HG03469 (cell line): ENCODE data around the gene SFXN3.

ENCODE experiments used
- ATAC-seq: cut with Tn5 transposase; IDR thresholded peaks from one replicate; pipeline ENCODE4 v1.9.1; 2021; ENCODE audit warnings: mild to moderate bottlenecking, moderate library complexity, moderate number of reproducible peaks; ENCODE audit not compliant: unreplicated experiment

Gene SFXN3

DNA sequence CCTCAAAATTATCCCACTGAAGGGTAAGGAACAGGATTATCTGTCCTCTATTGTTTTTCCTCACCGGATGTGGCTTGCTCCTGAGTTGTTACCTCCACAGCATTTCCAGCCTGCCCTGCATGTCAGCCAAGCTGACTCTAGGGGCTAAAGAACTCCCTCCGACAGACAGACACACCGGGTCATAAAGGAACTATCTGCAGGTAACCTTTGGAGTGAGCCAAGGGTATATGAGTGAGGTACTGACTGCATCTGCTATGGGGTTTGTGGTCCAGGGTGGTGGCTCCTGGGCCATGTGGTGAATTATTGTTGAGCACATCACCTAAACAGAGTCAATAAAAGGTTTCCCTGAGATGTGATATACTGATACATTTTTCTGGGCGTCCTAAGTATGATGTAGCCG, 23.8 kb downstream of the SFXN3 start:
- no peak for ATAC-seq

DNA sequence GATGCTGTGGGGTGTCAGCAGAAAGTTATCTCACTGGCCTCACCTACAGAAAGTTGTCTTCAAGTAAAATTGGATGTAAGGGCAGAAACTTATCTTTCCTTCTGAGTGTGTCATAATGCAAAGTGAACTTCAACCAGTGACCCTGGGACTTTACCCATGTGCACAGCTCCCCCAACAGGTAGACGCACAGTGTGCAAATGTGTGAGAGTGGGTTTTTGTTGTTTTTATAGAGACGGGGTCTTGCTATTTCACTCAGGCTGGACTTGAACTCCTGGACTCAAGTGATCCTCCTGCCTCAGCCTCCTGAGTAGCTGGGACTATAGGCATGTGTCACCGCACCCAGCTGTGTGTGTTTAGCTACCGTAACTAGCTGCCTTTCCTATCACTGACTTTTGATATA, 24.4 kb downstream of the SFXN3 start:
- ATAC-seq: no peak

DNA sequence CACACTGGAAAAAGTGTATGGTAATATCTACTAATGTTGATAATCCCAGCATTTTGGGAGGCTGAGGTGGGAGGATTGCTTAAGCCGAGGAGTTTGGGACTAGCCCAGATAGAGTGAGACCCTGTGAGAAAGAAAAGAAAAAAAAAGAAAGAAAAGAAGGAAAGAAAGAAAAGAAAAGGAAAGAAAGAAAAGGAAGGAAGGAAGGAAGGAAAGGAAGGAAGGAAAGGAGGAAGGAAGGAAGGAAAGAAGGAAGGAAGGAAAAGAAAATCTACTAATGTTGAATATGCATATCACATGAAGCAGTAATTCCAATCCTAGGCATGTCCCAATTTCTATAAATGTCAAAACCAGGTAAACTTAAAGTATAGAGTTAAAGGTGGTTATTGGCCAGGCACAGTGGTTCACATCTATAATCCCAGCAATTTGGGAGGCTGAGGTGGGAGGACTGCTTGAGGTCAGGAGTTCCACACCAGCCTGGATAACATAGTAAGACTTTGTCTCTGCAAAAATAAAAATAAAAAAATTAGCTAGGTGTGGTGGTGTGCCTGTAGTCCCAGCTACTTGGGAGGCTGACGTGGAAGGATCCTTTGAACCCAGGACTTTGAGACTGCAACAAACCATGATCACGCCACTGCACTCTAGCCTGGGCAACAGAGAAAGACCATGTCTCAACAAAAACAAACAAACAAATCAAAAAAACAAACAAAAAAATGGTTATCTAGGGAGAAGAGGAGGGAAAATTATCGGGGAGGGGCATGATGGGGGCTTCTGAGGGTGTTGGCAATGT, 25.5 kb downstream of the SFXN3 start:
- no peak for ATAC-seq

DNA sequence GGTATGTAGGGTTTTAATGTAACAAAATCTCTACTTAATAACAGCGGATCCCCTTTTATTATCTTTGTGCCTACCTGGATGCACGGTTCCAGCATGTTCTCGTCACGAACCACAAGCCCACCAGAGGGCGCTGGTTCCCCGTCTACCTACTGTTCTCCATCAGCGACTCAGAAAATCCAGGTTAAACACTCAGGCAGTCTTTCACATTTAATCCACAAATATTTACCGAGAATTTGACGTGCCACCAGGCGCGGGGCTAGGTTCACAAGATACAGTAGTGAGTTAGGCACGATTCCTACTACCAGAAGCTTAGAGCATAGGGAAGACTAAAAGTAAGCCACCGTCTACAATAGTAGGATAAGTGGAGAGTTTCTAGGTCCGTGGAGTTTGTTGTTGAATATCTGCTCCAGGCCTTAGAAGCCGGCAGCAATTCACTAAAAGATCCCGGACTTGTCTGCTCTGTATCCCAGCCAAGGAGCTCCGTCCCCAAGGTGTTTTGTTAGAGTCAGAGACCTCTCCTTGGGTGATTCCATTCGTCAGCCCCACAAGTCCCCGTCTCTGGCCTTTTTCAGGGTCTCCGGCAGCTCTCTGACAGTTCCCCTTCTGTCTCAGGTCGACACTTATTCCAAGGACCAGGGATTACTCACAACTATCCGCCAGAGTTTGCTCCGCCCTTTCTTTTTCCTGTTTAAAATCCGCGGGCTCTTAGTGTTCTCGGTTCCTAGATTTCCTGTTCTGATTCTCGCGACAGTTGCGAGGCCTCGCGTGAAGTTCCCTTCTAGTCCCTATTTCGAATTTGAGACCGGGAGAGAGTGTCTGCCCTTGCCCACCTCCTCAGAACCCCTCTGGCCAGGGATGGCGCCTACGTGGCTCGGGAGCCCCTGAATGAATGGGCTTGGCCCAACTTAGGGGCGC, 29.3 kb downstream of the SFXN3 start:
- ATAC-seq: peak; percentile 27

DNA sequence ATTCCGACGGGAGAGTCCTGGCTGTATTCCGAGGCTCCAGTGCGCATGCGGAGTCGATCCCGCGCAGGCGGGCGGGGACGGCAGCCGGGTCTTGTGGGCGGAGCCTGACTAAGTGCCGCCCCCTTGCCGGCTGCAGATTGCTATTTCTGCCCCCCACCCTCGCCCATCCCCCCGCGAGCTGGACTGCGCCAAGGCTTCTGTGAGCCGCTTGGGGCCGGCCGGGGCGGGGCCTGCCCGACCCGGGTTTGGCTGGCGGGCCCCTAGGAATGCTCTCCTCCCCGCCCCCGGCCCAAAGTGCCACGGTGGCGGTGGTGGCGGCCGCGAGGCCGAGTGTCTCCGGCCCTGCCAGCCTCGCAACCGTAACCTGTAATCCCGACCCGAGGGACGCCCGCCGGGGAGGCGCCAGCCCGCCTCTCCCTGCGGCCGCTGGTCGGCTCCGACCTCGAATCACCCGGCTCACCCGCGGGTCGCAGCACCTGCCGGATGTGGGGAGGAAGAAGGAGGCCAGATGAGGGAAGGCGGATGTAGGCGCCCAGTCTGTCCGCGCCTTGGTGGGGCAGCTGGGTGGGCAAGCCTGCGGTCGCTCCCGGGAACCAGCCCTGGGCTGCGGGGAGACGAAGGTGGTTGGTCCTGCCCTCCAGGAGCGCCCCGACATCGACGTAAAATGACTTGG, 30.1 kb downstream of the SFXN3 start:
- ATAC-seq: peak; percentile 34

DNA sequence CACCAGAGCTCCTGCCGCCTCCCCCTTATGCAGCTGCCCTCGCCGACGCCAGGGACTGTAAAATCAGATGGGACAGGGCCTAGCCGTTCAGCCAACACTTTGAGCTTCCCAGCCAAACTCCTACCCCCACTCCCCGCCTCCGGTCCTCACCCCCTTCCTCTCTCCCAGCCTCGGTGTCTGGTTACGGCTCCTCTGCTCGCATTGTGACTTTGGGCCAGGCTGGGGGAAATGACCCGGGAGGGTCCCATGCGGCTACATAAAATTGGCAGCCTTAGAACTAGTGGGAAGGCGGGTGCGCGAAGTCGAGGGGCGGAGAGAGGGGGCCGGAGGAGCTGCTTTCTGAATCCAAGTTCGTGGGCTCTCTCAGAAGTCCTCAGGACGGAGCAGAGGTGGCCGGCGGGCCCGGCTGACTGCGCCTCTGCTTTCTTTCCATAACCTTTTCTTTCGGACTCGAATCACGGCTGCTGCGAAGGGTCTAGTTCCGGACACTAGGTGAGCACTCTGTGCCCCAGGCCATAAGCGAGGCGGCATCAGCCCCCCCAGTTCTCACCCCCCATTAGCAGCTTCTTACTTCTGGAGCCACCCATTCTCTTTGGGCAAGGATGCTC, 30.7 kb downstream of the SFXN3 start, which contains the start of gene KAZALD1:
Gene KAZALD1 (plus strand): TSS at position 366 of the 608 bp plus-strand sequence. CDS start 604 bp downstream, outside the sequence.
- ATAC-seq: no peak

DNA sequence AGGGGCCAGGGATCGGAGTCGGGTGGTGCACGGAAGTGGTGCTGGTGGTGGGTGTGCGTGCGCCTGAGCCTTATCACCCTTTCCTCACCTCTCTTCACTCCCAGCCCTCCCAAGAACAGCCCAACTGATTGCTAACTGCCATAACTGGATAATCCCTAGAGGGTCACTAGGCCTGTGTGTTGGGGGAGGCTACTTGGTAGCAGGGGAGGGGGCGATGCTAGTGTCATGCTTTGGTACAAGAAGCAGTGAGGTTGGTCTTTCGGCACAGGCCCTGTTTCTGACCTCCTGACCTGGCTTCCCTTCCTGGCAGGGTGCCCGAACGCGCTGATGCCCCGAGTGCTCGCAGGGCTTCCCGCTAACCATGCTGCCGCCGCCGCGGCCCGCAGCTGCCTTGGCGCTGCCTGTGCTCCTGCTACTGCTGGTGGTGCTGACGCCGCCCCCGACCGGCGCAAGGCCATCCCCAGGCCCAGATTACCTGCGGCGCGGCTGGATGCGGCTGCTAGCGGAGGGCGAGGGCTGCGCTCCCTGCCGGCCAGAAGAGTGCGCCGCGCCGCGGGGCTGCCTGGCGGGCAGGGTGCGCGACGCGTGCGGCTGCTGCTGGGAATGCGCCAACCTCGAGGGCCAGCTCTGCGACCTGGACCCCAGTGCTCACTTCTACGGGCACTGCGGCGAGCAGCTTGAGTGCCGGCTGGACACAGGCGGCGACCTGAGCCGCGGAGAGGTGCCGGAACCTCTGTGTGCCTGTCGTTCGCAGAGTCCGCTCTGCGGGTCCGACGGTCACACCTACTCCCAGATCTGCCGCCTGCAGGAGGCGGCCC, 31.4 kb downstream of the SFXN3 start:
- ATAC-seq: no peak

DNA sequence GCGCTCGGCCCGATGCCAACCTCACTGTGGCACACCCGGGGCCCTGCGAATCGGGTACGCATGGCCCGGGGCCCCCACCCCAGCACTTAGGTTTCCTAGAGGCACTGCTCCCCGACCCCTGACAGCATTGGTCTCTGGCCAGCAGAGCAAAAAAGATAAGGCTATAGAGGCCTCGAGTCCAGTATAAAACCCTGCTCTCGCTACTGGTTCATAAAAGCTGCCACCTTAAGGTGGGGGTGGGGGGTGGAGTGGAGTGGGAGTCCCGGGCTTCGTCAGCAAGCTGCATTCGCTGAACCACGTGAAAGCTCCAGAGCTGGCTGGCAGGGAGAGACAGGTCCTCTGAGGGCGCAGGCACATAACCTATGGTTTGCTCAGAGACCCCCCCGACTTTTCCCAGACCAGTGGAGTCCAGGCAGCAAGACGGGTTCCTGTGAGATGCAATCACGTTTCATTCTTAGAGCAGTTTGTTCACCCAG, 32.1 kb downstream of the SFXN3 start:
- no peak for ATAC-seq

DNA sequence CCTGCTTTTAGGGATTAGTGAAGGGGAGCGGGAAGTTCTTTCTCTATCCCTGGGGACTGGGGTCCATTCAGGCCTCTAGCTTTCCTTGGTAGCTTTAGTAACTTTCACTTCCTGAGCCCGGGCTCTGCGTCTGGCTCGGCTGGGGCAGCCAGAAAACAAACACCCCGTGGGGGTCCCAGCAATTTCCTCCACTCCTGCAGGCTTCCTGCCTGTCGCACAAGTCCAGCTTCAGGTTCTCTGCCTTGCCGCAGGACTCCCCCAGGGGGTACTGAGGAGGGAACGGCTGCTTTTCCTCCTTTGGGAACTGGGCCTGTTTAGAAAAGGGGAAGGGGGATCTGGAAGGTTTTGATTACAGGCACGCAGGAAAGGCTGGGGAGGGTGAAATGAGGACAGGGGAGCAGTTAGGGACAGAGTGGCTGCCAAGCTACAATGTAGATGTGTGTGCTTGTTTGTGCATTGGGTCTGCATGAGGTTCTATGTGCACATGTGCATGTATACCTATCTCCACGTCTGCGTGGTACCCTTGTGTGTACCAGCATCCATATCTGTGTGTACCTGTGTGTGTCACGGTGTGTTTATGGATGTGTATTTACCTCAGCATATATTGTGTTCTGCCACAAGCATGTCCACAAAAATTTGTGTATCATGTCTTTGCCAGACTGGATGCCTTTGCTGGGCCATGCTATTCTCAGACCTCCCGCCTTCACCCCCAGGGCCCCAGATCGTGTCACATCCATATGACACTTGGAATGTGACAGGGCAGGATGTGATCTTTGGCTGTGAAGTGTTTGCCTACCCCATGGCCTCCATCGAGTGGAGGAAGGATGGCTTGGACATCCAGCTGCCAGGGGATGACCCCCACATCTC, 32.7 kb downstream of the SFXN3 start:
- no peak for ATAC-seq

DNA sequence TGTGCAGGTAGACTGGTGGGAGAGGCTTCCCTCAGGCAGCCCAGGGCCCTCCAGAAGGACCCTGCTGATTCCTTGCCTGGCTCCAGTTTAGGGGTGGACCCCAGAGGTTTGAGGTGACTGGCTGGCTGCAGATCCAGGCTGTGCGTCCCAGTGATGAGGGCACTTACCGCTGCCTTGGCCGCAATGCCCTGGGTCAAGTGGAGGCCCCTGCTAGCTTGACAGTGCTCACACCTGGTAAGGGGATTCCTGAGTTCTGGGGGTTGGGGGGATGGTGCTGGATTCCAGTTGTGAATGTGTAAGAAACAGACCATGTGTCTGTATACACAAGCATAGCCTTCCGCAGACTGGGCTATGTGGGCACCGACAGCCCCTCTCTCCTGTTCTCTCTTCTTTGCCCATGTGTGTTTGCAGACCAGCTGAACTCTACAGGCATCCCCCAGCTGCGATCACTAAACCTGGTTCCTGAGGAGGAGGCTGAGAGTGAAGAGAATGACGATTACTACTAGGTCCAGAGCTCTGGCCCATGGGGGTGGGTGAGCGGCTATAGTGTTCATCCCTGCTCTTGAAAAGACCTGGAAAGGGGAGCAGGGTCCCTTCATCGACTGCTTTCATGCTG, 33.5 kb downstream of the SFXN3 start:
- no peak for ATAC-seq

DNA sequence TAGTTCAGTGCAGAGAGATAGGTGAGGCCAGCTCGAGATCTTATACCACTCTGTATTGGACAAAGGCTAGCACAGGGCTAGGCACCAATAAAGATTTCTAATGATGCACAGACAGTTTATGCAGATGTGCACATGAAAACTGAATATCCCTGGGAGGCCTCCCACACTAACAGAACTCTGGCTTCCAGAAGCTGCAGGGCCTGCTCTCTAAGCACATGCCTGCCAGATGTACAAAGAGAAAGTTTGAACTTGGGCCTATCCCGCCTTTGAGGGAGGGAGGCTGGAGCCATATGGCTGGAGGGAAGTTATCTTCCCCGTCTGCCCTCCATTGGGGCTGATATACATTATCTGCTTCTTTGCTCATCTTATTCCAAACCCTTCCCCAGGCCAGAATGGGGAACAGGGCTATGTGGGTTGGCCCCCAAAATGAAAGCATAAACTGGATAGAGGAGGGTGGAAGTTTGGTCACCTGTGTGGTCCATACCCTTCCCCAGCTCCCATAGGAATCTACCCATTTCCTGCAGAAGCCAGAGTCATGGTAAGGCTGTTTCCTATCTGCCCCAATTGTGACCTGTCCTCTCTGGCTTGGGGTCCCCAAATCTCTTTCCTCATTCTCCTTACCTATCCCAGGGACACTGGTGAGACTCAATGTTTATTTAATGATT, 34.6 kb downstream of the SFXN3 start:
- no peak for ATAC-seq

DNA sequence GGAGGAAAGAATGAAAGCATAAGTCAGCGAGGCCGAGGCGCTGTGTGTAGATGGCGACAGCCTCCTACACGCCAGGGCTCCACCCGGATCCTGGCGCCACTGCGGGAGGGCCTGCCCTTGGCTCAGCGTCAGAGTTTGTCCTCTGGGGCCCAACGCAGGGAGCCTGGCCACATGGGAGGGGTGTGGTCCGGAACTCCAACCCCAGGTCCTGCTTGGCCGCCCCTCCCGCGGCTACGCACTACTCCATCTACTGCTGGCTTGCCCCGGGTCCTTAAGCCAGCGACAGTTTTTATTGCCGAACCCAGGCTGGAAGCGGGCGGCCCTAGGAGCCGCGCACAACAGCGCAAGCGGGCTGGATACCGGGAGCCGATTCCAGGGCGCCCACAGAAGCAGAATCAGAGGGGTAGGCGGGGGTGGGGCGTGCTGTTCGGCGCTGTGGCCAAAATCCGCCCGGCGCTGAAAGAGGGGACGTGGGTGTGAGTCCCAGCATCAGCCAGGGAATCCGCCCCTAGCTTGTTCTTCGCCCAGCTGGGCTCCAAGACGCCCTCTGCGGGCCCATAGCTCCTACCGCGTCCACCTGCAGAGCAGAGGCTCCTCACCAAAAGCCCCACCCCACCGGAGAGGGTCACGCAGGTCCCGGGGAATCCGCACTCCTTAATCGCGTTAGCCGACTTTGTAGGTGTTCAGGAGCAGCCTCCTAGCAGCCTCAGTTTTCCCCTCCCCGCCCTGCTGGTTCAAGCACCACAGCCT, 35.3 kb downstream of the SFXN3 start:
- ATAC-seq: no peak

DNA sequence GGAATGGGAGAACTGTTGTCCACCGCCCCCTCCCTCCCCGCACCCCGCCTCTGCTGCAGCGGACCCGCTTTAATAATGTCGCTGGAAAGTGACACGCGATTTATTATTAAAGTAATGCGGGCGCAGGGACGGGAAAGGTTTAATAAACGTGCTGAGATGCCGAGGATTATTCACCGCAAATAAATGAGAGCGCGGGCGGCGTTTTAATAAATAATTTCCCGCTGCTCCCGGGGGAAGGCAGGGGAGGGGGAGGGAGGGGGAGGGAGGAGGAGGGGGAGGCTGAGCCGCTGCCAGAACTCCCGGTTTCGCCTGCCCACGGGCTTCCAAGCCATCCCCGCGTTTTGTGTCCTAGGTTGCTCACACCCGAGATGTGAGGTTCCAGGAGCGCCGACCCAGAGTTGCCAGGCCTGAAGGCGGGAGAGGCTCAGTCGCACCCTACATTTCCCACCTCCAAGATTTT, 35.9 kb downstream of the SFXN3 start:
- ATAC-seq: no peak

DNA sequence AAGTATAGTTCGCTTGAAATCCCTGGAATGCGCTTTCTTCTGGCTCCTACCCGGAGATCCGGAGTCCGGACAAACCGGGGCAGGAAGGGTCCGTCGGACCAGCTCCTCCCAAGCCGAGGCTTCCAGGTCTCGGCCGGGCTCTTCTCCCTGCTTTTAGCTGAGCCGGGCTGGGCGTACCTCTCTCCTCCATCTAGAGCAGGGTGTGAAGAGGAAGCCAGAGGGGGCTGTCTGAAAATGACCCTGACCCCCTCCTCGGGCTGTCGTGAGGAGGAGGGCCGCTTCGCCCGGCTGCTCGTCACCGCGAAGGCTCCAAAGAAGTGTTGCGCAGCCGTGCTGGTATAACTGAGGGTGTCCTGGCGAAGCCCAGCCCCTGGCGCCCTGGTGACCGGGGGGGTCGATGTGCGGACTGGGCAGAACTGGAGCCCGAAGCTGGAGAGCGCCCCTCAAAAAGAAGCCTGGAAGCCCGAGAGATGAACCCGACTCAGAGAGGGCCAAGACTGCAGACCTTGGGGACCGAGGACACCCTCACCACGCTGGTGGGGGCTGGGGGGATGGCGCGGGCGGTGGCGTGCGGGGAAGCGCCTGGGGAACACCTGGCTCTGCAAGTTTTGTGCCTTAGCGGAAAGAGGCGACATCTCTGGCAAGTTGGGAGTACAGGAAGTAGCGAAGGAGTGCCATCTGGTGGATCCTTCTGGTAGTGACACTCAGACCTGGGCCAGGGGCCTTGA, 36.5 kb downstream of the SFXN3 start:
- ATAC-seq: no peak

DNA sequence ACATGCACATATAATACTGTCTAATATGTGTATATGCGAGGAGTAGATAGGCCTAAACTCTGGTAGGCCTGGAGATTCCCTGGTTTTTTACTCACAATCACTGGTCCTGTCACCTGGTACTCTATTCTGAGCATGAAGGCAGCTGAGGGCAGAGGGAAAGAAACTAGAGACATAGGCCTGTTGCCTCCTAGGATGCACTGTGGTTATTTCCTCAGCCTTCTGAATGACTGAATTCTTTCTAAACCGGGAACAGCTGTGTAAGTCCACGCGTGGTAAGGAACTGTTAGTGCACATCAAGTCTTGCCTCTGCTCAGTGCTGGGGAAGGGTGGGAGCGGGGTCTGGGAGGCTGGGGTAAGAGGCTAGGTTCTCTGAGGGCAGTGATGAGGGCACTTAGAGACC, 38.4 kb downstream of the SFXN3 start:
- no peak for ATAC-seq

DNA sequence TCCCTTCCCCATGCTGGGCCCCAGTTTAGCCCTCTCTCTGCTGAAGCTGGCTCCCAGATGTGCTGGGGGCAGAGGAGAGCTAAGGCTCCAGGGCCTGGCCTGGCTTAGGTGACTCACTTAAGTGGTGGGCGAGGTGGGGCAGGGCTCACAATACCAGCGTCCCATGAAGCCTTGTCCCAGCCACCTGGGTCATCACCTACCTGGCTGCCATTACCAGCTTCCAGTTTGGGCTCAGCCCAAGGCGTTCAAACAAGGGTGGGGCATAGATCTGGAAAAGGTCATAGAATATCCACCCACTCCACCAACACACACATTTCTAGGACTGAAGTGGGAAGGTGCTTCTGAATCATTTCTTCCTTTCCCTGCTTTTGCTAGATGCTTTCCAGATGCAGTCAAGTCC, 39.1 kb downstream of the SFXN3 start:
- ATAC-seq: no peak
